ENCODE results near the gene WDR54. TPM values are rescaled to one million over a fixed set of nuclear protein-coding genes. Genes with fewer than 3 reads are reported as not detected.
A peak's percentile ranks its signal among the peaks of the same experiment; 100 is the strongest.

Gene WDR54
- total RNA-seq, 1 experiment from 2014 or later, result 54.9 TPM

GRCh38 chr2:74374509-74375205, 46.9 kb upstream of the WDR54 start:
- intact Hi-C loops (cut with micrococcal nuclease), result no loop called here
- no peak for TF ChIP-seq SIN3A (IDR thresholded peaks at IDR 0.05; ENCODE audit: low read depth)
- no peak for TF ChIP-seq ZFX (IDR thresholded peaks at IDR 0.05)
- no peak for TF ChIP-seq EGR1 (IDR thresholded peaks at IDR 0.05; ENCODE audit: low read depth)
- TF ChIP-seq POLR2AphosphoS5 (IDR thresholded peaks at IDR 0.05; ENCODE audit: low read depth, low read length), result no peak
- TF ChIP-seq ATF3 (IDR thresholded peaks at IDR 0.05), result no peak
- no peak for TF ChIP-seq SP1 (IDR thresholded peaks at IDR 0.05; ENCODE audit: low read depth)
- TF ChIP-seq EZH2 (IDR thresholded peaks at IDR 0.05), result no peak
- Histone ChIP-seq H3K4me3 (replicated peaks in 1 of 2; ENCODE audit: low read depth in 1 of 2, low read length in 2 of 2) (no peak overlapping the region), H3K9me2 (ENCODE audit: insufficient read depth) (no peaks in the 10 kb centered on the region), H3K36me3 (ENCODE audit: control insufficient read depth in 1 of 2, insufficient read depth in 2 of 2, low read length in 2 of 2) (peaks cover 3 to 25% of the 10 kb centered on the region in 2 experiments; a peak in 2 of 4 replicates), H3K9me3 (ENCODE audit: control insufficient read depth in 1 of 2, insufficient read depth in 1 of 2, low read depth in 1 of 2, low read length in 2 of 2) (no peaks in the 10 kb centered on the region), H4K20me1 (ENCODE audit: insufficient read depth) (no peaks in the 10 kb centered on the region), H2AFZ (ENCODE audit: low read depth, low read length, poor library complexity, severe bottlenecking) (no peak overlapping the region), H3K4me2 (ENCODE audit: low read length) (no peak overlapping the region), H3K27ac (ENCODE audit: low read depth, low read length) (no peak overlapping the region), H3K4me1 (ENCODE audit: control insufficient read depth in 1 of 2, insufficient read depth in 2 of 2, low read length in 2 of 2) (no peaks in the 10 kb centered on the region), H3K79me2 (ENCODE audit: insufficient read depth, low read length) (peaks cover 6% of the 10 kb centered on the region; the same call in 1 of the 2 replicates), H3K27me3 (ENCODE audit: insufficient read depth, low read length) (no peaks in the 10 kb centered on the region), H3K9ac (ENCODE audit: low read length) (no peak overlapping the region)
- ATAC-seq (peak; percentile 86), DNase-seq (ENCODE audit: low read depth, low spot score) (no peak)
- no TSS peak for BruUV-seq (replicated peaks)
- ChIA-PET POLR2A (no interaction called here), CTCF (no interaction called here), RAD21 (ENCODE audit: low non-redundant PET in 1 of 2, low total read pairs in 2 of 2, uncharacterized antibody in 2 of 2, unreplicated experiment in 2 of 2) (no interaction called here)

GRCh38 chr2:74375838-74376237, 45.7 kb upstream of the WDR54 start:
- H3K4me1 ChIP-seq (ENCODE audit: control insufficient read depth in 1 of 2, insufficient read depth in 2 of 2, low read length in 2 of 2), result peaks cover 4 to 10% of the 10 kb centered on the region in 2 experiments; a peak in 3 of 4 replicates
- BruUV-seq (replicated peaks), result no TSS peak
- RAD21 ChIA-PET (ENCODE audit: low non-redundant PET in 1 of 2, low total read pairs in 2 of 2, uncharacterized antibody in 2 of 2, unreplicated experiment in 2 of 2), result no interaction called here
- peaks cover 3 to 18% of the 10 kb centered on the region in 2 experiments; a peak in 2 of 4 replicates for H3K36me3 ChIP-seq (ENCODE audit: control insufficient read depth in 1 of 2, insufficient read depth in 2 of 2, low read length in 2 of 2)
- DNase-seq (ENCODE audit: low read depth, low spot score) (no peak), ATAC-seq (no peak)
- no peak overlapping the region for H2AFZ ChIP-seq (ENCODE audit: low read depth, low read length, poor library complexity, severe bottlenecking)
- no peaks in the 10 kb centered on the region for H4K20me1 ChIP-seq (ENCODE audit: insufficient read depth)
- TF ChIP-seq SRF (IDR thresholded peaks at IDR 0.05; ENCODE audit: low read depth) (no peak), ELF1 (IDR thresholded peaks at IDR 0.05; ENCODE audit: borderline replicate concordance, low read depth) (no peak), RAD21 (IDR thresholded peaks at IDR 0.05; ENCODE audit: low read depth) (no peak), EZH2 (IDR thresholded peaks at IDR 0.05) (no peak), TCF7L2 (IDR thresholded peaks at IDR 0.05; ENCODE audit: borderline replicate concordance, extremely low read depth, insufficient read depth, insufficient read length) (no peak), ZBTB33 (IDR thresholded peaks at IDR 0.05; ENCODE audit: extremely low read depth, insufficient replicate concordance, low read length) (no peak), CTCF (IDR thresholded peaks at IDR 0.05 in 2 of 3, conservative IDR thresholded peaks at IDR 0.05 in 1 of 3; ENCODE audit: borderline replicate concordance in 1 of 3, insufficient read depth in 1 of 3, low read depth in 2 of 3, low read length in 2 of 3) (no peak), SIN3A (IDR thresholded peaks at IDR 0.05; ENCODE audit: low read depth) (no peak), JUND (IDR thresholded peaks at IDR 0.05) (no peak)
- H3K9me2 ChIP-seq (ENCODE audit: insufficient read depth), result no peaks in the 10 kb centered on the region
- POLR2A ChIA-PET, result no interaction called here
- CTCF ChIA-PET, result interaction anchor here (0.7 kb wide), 1 partner anchor 41 kb away, joined by 3 read pairs; no protein-coding TSS in a partner anchor
- H3K79me2 ChIP-seq (ENCODE audit: insufficient read depth, low read length), result peaks cover 18% of the 10 kb centered on the region; the same call in 1 of the 2 replicates
- intact Hi-C loops (cut with micrococcal nuclease), result no loop called here
- no peak overlapping the region for H3K9ac ChIP-seq (ENCODE audit: low read length)
- no peak overlapping the region for H3K4me3 ChIP-seq (replicated peaks in 1 of 2; ENCODE audit: low read depth in 1 of 2, low read length in 2 of 2)
- H3K27ac ChIP-seq (ENCODE audit: low read depth, low read length), result no peak overlapping the region
- no peaks in the 10 kb centered on the region for H3K27me3 ChIP-seq (ENCODE audit: insufficient read depth, low read length)
- H3K9me3 ChIP-seq (ENCODE audit: control insufficient read depth in 1 of 2, insufficient read depth in 1 of 2, low read depth in 1 of 2, low read length in 2 of 2), result no peaks in the 10 kb centered on the region
- H3K4me2 ChIP-seq (ENCODE audit: low read length), result no peak overlapping the region

Measured in HCT116 (cell line).